ENCODE measurements around the gene MFSD11. TPM values are rescaled to one million over a fixed set of nuclear protein-coding genes. Genes with fewer than 3 reads are reported as not detected.
"Not testable (repeated sequence)": the region's sequence is repeated elsewhere in the genome, so short reads cannot be mapped to it uniquely, and the experiment has no call there.

The MFSD11 gene
- total RNA-seq, 4 donors from 2014 or later, result 34.1 to 53.3 (median 44.3) TPM

DNA sequence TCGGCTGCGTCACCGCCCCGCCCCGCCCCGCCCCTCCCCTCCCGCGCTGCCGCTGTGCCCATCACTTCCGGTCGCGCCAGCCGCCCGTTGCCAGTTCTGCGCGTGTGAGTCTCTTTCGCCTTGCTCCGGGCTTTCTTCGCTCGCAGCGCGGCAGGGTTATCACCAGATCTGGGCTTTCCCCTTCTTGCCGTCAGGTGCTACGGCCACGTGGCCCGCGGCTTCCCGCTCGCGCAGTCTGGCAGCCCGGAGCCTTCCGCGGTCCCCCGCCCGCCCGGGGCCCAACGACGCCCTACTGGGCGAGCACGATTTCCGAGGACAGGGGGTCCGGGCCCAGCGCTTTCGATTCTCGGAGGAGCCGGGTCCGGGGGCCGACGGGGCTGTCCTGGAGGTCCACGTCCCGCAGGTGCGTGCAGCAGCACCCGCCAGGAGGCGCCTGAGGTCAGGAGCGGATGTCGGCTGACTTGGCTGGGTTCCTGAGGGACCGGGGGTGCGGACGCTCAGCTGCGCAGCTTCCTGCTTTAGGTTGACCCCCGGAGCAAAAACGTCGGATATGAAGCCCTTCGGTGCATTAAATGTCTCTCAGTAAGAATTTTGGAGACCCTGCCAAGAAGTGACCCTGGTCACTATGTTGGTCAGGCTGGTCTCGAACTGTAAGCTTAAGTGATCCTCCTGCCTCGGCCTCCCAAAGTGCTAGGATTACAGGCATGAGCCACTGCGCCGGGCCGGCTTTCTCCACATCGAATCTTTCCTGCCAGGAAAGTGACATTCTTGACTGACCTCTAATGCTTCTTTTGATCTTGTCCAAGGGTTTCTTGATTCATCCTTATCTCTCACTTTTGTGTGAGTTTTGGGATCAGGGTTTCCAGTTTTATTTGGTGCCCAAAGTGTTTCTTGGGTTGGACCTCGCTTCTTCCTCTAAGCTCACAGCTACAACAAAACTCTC, 10.9 kb upstream of the MFSD11 start, which contains the start of gene METTL23:
METTL23 (plus strand) TSS at position 64 of the 943 bp plus-strand sequence. CDS start 2,872 bp downstream, outside the sequence.
- intact Hi-C loops (cut with DNase I), result no loop called here
- Histone ChIP-seq H3K36me3 (peaks cover 23 to 29% of the 10 kb centered on the region in 2 donors), H3K27me3 (no peaks in the 10 kb centered on the region), H3K4me3 (replicated peaks in 1 of 3) (peak within 1 kb of the TSS; percentile 68 to 96 (median 86)), H3K4me1 (peaks cover 17 to 47% of the 10 kb centered on the region in 2 donors), H3K9me3 (no peaks in the 10 kb centered on the region), H3K27ac (peak within 1 kb of the TSS; percentile 94 to 100 (median 100))
- 2 to 5% methylated on average over 8 to 31 of the region's 71 CpGs for WGBS, 2 donors
- peak; percentile 85 to 87 for DNase-seq
- peak; percentile 62 to 75 for TF ChIP-seq POLR2A (IDR thresholded peaks at IDR 0.05)
- TF ChIP-seq, protein P1, sequence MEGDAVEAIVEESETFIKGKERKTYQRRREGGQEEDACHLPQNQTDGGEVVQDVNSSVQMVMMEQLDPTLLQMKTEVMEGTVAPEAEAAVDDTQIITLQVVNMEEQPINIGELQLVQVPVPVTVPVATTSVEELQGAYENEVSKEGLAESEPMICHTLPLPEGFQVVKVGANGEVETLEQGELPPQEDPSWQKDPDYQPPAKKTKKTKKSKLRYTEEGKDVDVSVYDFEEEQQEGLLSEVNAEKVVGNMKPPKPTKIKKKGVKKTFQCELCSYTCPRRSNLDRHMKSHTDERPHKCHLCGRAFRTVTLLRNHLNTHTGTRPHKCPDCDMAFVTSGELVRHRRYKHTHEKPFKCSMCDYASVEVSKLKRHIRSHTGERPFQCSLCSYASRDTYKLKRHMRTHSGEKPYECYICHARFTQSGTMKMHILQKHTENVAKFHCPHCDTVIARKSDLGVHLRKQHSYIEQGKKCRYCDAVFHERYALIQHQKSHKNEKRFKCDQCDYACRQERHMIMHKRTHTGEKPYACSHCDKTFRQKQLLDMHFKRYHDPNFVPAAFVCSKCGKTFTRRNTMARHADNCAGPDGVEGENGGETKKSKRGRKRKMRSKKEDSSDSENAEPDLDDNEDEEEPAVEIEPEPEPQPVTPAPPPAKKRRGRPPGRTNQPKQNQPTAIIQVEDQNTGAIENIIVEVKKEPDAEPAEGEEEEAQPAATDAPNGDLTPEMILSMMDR (IDR thresholded peaks at IDR 0.05), result peak in 5 of 6 experiments; percentile 61 to 80 (median 68)

DNA sequence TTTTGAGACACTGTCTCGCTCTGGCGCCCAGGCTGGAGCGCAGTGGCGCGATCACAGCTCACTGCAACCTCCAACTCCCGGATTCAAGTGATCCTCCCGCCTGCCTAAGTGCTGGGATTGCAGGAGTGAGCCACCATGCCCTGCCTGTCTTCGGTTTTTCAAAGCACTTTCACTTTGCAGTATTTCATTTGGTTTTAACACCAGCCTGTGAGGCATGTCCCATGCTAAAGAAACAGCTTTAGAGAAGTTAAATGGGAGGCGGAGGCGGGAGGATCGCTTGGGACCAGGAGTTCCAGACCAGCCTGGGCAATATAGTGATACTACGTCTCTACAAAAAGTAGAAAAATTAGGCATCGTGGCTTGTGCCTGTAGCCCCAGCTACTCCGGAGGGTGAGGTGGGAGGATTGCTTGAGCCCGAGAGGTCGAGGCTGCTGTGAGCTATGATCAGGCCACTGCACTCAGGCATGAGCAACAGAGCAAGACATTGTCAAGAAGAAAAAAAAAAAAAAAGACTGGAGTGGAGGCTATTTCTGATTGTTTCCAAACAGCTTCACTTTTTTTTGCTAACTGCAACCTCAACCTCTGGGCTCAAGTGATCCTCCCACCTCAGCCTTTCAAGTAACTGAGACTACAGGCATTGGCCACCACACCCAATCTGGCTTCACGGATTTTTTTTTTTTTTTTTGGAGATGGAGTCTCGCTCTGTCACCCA, 10.0 kb upstream of the MFSD11 start:
- Histone ChIP-seq H3K27ac (peak overlapping the region; percentile 94 to 100 (median 100)), H3K4me3 (replicated peaks in 1 of 3) (peak overlapping the region in 2 of 3 donors; percentile 68 to 86), H3K9me3 (no peaks in the 10 kb centered on the region), H3K36me3 (peaks cover 20 to 24% of the 10 kb centered on the region in 2 donors), H3K27me3 (no peaks in the 10 kb centered on the region), H3K4me1 (peaks cover 17 to 55% of the 10 kb centered on the region in 2 donors)
- peak; percentile 63 to 66 for DNase-seq
- 33 to 34% methylated on average over 18 of the region's 18 CpGs for WGBS, 2 donors
- intact Hi-C loops (cut with DNase I), result no loop called here
- TF ChIP-seq, protein P1 (IDR thresholded peaks at IDR 0.05), result no peak
- TF ChIP-seq POLR2A (IDR thresholded peaks at IDR 0.05), result peak in 1 of 2 donors; percentile 30

DNA sequence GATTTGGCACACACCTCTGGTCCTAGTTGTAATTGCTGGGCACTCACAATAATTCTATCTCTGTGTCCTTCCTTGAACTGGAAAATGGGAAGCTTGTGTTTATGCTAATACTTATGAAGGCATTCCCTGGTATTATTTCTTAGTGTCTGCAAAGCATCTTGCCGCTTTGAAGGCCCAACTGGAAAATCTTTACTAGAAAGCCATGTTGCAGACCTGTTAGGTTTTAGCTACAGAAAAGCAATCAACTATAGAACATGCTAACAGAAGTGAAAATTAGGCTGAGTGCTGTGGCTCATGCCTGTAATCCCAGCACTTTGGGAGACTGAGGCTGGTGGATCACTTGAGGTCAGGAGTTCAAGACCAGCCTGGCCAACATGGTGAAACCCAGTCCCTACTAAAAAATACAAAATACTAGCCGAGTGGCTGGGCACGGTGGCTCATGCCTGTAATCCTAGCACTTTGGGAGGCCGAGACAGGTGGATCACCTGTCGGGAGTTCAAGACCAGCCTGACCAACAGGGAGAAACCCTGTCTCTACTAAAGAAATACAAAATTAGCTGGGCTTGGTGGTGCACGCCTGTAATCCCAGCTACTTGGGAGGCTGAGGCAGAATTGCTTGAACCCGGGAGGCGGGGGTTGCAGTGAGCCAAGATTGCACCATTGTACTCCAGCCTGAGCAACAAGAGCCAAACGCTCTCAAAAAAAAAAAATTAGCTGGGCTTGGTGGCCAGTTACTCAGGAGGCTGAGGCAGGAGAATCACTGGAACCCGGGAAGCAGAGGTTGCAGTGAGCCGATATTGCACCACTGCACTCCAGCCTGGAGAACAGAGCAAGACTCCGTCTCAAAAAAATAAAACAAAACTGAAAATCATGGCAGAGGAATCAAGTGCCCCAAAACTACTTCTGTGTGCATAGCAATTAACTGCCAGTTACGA, 5.9 kb upstream of the MFSD11 start:
- Histone ChIP-seq H3K4me1 (peaks cover 32 to 65% of the 10 kb centered on the region in 2 donors), H3K36me3 (peaks cover 26 to 32% of the 10 kb centered on the region in 2 donors)
- DNase-seq; H3K27ac ChIP-seq; intact Hi-C loops (cut with DNase I); H3K27me3 ChIP-seq; H3K9me3 ChIP-seq; H3K4me3 ChIP-seq (replicated peaks in 1 of 3): not testable (repeated sequence)
- 88 to 89% methylated on average over 13 of the region's 13 CpGs for WGBS, 2 donors

DNA sequence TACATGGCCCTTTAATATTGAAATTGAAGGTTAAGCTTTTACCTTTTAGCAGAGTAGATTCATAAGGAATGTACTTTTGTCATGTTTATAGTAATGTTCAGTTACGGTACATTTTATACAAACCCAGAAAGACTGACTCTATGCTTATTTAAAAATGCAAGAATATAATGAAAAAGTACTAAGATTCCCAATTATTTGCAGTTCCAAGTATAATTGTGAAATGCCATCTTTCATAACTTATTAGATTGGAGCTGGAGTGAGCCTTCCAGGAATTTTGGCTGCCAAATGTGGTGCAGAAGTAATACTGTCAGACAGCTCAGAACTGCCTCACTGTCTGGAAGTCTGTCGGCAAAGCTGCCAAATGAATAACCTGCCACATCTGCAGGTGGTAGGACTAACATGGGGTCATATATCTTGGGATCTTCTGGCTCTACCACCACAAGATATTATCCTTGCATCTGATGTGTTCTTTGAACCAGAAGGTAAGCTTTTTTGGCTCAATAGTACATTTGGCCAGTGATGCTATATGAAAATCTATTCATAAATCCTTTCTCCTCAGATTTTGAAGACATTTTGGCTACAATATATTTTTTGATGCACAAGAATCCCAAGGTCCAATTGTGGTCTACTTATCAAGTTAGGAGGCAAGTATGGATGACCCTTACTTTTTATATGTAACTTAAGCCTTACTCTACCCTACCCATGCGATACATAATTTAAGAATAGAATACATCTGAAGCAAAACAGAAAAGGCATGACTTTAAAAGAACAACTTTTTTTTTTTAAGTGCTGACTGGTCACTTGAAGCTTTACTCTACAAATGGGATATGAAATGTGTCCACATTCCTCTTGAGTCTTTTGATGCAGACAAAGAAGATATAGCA, 4.9 kb upstream of the MFSD11 start:
- H3K4me1 ChIP-seq, result peaks cover 30 to 61% of the 10 kb centered on the region in 2 donors
- H3K4me3 ChIP-seq (replicated peaks in 1 of 3), result no peak overlapping the region
- WGBS, 2 donors, result 76 to 79% methylated on average over 3 of the region's 3 CpGs
- H3K27ac ChIP-seq, result peak overlapping the region in 1 of 3 donors; percentile 37
- DNase-seq, result no peak
- H3K9me3 ChIP-seq, result no peaks in the 10 kb centered on the region
- intact Hi-C loops (cut with DNase I), result no loop called here
- peaks cover 26 to 32% of the 10 kb centered on the region in 2 donors for H3K36me3 ChIP-seq
- no peaks in the 10 kb centered on the region for H3K27me3 ChIP-seq
- TF ChIP-seq POLR2A (IDR thresholded peaks at IDR 0.05), result no peak
- TF ChIP-seq, protein P1 (IDR thresholded peaks at IDR 0.05), result no peak

Data from thyroid gland (tissue), 4 donors.